ENCODE results near the gene CERS3.

DNA sequence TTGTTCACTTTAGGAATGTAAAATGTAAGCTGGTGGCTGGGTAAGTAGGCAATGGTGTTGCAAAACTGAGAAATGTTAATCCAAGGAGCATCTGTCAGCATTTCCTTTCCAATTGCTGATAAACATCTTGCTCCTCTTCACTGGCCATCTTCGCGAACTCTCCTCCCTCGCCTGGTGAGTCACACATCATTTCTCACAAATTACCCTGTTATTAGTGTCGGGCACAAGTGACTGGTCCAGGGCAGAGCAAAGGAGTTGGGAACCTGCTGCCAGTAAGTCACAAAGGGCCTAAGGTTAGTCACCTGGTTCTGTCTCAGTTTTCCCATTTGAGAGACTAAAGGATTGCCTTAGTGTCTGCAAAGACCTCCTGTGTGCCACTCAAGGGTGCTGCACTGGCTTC is 13.0 kb downstream of the CERS3 start:
- no peak for TF ChIP-seq EZH2 (IDR thresholded peaks at IDR 0.05; ENCODE audit: low read length)
- TF ChIP-seq, protein P1, sequence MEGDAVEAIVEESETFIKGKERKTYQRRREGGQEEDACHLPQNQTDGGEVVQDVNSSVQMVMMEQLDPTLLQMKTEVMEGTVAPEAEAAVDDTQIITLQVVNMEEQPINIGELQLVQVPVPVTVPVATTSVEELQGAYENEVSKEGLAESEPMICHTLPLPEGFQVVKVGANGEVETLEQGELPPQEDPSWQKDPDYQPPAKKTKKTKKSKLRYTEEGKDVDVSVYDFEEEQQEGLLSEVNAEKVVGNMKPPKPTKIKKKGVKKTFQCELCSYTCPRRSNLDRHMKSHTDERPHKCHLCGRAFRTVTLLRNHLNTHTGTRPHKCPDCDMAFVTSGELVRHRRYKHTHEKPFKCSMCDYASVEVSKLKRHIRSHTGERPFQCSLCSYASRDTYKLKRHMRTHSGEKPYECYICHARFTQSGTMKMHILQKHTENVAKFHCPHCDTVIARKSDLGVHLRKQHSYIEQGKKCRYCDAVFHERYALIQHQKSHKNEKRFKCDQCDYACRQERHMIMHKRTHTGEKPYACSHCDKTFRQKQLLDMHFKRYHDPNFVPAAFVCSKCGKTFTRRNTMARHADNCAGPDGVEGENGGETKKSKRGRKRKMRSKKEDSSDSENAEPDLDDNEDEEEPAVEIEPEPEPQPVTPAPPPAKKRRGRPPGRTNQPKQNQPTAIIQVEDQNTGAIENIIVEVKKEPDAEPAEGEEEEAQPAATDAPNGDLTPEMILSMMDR (optimal IDR thresholded peaks at IDR 0.05 in 1 of 3, IDR thresholded peaks at IDR 0.05 in 1 of 3, conservative IDR thresholded peaks at IDR 0.05 in 1 of 3; ENCODE audit: extremely low read depth in 1 of 3, insufficient read depth in 2 of 3, low read length in 3 of 3) = no peak
